Measurements from ENCODE around the gene TAS1R2.
"Not testable (repeated sequence)": the region's sequence is repeated elsewhere in the genome, so short reads cannot be mapped to it uniquely, and the experiment has no call there.

Gene TAS1R2

DNA sequence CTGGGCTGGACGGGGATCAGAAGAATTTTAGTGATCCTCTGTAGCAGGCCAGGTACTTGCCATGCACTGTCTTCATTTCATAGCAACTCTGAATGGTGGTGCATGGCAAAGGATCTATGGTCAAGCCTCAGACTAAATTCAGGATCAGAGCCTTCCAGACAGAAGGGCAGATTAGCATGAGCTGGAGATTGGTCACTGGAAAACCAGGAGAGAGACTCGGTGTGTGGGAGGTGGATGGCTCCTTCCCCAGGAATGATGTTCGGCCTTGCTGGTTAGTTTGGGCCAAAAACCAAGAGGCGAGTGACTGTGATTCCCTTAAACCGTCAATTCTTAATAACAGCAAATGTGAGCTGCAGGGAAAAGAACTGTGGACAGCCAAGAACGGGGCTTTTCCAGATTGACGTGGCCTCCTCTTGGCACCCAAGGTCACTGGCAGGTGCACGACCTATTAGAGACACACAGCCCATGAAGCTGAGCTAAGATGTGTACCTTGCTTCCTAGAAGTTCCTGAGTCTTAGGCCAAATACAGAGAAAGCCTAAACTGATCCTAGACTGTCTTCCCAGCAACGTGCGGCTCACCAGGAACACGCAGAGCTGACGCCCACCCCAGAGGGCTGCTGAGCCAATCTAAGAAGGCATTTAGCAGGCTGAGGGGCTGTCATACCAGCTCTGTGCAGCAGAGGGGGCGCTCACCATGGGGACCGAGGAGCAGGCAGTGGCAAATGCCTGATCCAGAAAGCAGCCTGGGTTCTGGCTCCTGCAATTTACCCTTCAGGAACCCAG lies 24.4 kb upstream of the TAS1R2 start:
- DNase-seq (ENCODE audit: low read depth) = peak; percentile 60

DNA sequence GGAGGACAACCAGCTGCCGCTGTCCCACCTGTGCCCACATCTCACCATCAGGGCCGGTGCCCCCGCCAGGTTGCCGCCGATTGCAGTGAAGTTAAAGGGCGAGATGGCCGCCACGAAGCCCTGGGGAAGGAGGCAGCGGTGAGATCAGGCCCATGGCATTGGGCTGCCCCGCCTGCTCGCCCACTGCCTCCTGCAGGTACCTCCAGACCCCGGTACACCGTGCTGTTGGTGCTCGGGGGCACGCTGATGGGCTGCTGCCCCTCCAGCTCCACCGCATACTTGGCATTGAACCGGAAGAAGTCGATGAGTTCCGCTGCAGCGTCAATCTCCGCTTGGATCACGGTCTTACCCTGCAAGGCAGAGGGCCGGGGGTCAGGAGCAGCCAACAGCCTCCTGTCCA lies 23.6 kb upstream of the TAS1R2 start:
- no peak for DNase-seq (ENCODE audit: low read depth)

DNA sequence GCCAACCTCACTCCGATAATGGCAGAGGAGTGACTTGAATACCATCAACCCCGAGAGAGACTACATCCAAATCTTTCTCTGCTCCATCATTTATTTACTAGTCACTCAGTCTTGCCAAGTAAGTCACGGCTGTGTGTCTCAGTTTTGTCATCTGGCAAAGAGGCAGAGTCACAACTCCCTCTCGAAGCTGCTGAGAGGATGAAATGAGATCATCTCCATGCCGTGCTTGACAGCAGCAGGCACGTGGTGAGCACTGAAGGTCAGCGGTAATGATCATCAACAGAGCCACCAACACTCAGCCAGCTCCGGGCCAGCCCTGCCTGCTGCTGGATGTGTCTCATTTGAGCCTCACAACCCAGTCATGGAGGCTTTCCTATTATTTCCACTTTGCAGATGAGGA lies 23.0 kb upstream of the TAS1R2 start:
- DNase-seq (ENCODE audit: low read depth) = no peak

GRCh38 chr1:18881642-18882431 lies 22.4 kb upstream of the TAS1R2 start:
- no peak for DNase-seq (ENCODE audit: low read depth)

GRCh38 chr1:18881164-18881563 lies 21.7 kb upstream of the TAS1R2 start:
- no peak for DNase-seq (ENCODE audit: low read depth)

GRCh38 chr1:18880585-18880984 lies 21.1 kb upstream of the TAS1R2 start:
- DNase-seq (ENCODE audit: low read depth) = no peak

DNA sequence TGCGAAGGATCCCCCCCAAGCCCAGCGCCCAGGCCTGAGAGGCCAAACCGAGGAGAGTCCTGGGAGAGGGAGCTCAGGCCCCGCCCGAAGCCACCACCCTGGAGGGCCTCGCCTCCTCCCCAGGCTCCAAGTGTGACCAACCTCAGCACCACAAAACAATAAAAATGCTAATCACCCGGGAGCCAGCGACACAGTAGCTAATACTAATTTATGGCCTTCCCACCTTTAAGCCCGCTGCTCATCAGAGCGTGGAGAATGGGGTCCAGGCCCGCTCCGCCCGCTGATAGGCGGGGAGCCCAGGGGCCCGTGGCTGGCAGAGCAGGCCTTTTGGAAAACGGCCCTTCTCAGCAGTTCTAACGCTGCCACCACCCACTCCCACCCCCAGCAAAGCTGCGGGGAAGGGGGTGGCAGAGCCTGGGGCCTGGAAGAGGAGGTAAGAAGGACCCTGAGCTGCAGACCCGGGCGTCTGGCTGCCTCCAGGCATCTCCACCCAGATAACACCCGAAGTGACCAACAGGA lies 20.4 kb upstream of the TAS1R2 start:
- no peak for DNase-seq (ENCODE audit: low read depth)

GRCh38 chr1:18879215-18879790 lies 19.8 kb upstream of the TAS1R2 start:
- DNase-seq (ENCODE audit: low read depth) = no peak

GRCh38 chr1:18878538-18879214 lies 19.2 kb upstream of the TAS1R2 start:
- DNase-seq (ENCODE audit: low read depth) = no peak

DNA sequence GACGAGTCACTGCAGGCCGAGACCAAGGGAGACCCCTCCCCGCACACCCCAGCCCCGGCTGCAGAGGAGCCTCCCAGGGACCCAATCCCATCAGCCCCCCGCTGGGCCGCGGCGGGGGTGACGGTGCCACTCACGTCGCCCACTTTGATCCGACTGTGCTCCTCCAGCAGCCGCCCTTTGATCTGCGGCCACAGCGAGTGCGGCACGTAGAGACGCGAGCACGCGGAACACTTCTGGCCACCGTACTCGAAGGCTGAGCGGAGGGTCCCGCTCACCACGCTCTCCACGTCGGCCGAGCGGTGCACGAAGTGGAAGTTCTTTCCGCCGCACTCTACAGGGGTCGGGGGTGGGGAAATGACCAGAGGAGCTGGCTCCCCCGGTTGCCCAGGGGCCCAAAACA lies 17.8 kb upstream of the TAS1R2 start:
- no peak for DNase-seq (ENCODE audit: low read depth)

GRCh38 chr1:18876210-18876609 lies 16.8 kb upstream of the TAS1R2 start:
- DNase-seq (ENCODE audit: low read depth) = no peak

DNA sequence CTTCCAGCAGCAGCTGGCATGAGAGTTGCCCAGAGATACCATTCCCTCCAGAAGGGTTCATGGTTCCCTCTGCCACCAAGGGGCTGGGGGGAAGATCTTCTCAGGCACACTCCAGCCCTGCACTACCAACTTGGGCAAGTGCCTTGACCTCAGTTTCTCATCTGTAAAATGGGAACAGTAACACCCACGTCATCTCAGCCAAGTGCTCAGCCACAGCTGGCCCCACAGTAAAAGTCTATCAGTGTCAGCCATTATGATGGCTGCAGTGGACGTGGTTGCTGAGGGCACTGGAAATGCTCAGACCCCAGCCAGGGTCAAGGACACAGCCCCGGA lies 16.3 kb upstream of the TAS1R2 start:
- no peak for DNase-seq (ENCODE audit: low read depth)

GRCh38 chr1:18875107-18875795 lies 15.8 kb upstream of the TAS1R2 start:
- peak; percentile 56 for DNase-seq (ENCODE audit: low read depth)

DNA sequence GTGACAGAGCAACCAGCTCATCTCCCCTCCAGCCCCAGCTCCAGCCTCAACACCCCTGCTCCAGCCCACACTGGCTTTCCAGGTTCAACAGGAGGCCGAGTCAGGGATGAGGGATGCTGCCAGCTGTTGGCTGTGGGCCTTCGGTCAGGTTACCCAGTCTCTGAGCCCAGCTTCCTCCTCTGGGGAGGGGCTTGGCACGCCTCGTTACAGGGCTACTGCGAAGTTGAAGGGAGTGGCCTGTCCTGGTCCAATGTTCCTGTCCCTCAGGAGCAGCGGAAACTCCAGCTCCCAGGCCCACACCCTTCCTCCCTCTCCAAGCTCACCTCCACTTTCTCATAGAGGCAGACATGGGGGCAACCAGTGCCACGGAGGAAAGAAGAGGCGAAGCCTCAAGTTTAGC lies 15.1 kb upstream of the TAS1R2 start:
- DNase-seq (ENCODE audit: low read depth) = no peak

GRCh38 chr1:18874036-18874435 lies 14.6 kb upstream of the TAS1R2 start:
- no peak for DNase-seq (ENCODE audit: low read depth)

DNA sequence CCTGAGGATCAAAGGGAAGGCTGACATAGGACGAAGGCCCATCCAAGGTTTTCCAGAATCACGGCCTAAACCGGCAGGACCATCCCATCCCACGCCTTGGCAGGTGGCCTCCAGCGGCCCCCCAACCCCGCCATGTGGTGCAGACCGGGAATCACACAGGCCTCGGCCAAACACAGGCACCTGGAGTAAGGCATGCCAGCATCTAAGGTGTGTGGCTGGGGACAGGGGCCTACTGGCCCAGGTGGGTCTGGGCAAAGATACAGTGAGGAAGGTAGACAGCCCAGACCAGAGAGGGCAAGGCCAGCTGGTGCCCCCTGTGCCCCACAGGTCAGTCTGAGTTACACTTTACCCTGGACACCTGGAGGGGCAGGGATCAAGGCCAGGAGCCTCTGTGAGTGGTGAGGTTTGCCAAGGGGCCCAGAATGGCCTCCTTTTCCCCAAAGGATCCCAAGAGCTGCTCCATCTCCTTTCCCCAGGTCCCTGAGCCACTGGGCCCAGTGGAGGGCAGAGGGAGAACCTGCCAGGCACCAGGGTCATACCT lies 12.7 kb upstream of the TAS1R2 start:
- no peak for DNase-seq (ENCODE audit: low read depth)

- DNase-seq (ENCODE audit: low read depth) = no peak
Observed at GRCh38 chr1:18871401-18872070, 12.1 kb upstream of the TAS1R2 start.

GRCh38 chr1:18870957-18871356 lies 11.5 kb upstream of the TAS1R2 start:
- no peak for DNase-seq (ENCODE audit: low read depth)

- not testable (repeated sequence) for DNase-seq (ENCODE audit: low read depth)
Observed at GRCh38 chr1:18870595-18870865, 11.1 kb upstream of the TAS1R2 start.

DNA sequence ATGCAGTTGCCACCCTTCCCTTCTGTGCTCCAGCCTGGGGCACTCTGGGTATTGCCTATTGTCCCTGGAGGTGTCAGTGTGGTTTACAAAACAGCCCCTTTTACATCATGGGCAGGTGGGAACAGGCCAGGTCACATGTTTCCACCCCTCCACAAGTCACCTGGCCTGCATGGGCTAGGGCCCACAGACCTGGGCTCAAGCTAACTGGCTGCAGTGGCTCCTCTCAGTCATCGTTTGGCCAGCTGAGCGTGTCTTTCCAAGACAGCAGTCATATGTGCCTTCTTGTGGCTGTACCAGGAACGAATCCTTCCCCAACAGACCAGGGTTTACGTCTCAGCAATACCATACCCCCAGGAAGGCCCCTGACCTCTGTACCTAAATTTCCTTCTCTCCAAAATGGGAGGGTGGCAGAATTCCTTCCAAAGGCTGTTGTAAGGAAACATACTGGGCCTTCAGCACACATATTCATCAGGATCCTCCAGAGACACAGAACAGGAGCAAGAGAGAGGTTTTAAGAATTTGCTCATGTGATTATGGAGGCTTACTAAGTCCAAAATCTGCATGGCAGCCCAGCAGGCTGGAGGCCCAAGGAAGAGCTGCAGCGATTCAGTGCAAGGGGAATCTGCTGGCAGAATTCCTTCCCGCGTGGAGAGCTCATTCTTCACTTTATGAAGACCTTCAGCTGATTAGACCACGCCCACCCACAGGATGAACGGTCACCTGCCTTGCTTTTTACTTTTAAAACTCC lies 10.6 kb upstream of the TAS1R2 start:
- DNase-seq (ENCODE audit: low read depth) = no peak

Measured in T follicular helper cell (primary cell).